GM12873 (cell line): ENCODE measurements around the gene SEPTIN10.

Experiments used
- TF ChIP-seq, protein P1 (sequence below): IDR thresholded peaks from 2 replicates; pipeline ENCODE4 v1.5.1; 2012; ENCODE audit warnings: low read depth, mild to moderate bottlenecking, moderate library complexity, low read length, control low read depth; ENCODE audit not compliant: insufficient read depth; ENCODE audit errors: missing control alignments

Gene SEPTIN10

DNA sequence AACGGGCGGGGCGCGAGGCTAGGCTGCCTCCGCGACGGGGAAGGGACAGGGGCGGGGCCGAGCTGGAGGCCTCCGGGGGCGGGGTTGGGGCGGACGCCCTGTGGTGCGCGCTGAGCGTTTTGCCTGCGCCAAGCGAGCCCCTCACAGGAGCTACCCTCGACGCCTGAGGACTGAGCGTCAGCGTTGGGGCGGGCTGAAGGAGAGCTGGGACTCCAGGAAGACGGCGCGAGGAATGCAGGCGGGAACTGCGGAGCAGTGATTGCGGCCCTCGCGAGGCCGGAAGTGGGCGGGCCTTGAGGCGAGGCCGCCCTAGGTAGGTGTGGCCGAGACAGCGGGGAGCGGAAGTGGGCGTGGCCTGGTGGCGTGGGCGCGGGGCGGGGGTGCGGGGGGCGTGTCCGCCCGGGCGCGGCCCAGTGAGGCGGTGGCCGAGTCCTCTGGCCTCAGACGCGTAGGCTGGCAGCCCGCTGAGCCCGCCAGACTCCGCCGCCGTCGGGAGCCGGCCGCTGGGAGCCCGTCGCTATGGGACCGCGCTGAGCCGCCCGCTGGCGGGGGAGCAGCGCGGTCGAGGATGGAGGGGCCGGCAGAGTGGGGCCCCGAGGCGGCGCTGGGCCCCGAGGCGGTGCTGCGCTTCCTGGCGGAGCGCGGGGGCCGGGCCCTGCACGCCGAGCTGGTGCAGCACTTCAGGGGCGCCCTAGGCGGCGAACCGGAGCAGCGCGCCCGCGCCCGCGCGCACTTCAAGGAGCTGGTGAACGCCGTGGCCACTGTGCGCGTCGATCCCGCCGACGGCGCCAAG is at the start of gene SEPTIN10, which contains the start of gene SOWAHC:
SEPTIN10 (minus strand) TSS at position 45 of the 793 bp plus-strand sequence. CDS start 139 bp downstream, outside the sequence.
SOWAHC (plus strand) TSS at position 443 of the 793 bp plus-strand sequence; CDS start at position 569, 126 bp downstream.
- TF ChIP-seq, protein P1, sequence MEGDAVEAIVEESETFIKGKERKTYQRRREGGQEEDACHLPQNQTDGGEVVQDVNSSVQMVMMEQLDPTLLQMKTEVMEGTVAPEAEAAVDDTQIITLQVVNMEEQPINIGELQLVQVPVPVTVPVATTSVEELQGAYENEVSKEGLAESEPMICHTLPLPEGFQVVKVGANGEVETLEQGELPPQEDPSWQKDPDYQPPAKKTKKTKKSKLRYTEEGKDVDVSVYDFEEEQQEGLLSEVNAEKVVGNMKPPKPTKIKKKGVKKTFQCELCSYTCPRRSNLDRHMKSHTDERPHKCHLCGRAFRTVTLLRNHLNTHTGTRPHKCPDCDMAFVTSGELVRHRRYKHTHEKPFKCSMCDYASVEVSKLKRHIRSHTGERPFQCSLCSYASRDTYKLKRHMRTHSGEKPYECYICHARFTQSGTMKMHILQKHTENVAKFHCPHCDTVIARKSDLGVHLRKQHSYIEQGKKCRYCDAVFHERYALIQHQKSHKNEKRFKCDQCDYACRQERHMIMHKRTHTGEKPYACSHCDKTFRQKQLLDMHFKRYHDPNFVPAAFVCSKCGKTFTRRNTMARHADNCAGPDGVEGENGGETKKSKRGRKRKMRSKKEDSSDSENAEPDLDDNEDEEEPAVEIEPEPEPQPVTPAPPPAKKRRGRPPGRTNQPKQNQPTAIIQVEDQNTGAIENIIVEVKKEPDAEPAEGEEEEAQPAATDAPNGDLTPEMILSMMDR: no peak

DNA sequence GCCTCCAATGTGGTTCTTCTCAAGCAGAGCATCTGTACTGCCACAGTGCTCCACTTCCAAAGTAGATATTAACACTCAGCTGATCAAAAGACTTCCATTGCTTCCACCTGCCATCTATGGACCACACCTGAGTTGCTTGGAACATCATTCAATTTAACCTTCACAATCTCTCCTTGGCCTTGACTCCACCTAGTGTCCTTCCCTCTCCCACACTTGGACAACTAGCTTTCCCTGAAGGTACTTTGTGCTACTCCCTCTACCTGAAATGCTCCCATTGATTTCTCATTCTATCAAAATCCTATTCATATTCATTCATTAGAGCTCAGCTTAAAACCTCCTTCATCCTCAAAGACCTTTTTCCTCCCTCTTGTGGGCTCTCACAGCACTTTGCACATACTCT is 49.1 kb upstream of the SEPTIN10 start:
- TF ChIP-seq, protein P1: peak; percentile 52

DNA sequence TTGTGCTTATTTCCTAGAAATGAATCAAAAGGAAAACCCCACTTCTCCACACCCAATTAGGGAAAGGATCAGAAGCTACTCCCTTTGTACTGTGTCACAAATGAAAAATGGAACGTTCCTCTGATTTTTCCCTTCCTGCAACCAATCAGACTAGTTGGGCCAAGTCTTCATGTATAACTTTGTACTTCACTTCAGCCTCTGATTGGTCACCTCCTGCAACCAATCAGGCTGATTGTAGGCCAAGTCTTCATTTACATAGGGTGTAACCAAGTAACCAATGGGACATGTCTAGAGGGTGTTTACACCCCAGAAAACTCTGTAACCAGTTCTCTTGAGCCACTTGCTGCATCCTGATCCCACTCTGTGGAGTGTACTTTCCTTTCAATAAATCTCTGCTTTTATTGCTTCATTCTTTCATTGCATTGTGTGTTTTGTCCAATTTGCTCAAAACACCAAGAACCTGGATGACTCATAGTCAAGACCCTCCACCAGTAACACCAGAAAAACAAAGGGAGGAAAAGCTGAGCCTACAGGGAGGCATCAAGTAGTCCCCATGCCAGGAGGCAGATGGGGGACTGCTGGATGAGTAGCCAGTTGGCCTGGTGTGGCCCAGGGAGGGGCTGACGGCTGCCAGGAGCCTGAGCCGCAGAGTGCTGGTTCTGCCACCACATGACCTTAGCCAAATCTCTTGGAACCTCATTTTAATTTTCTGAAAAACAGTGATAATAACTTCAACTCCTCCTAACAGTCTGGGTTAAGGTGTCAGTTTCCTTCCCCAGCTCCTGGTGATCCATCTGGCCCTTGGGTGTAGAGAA is 46.5 kb upstream of the SEPTIN10 start:
- TF ChIP-seq, protein P1: no peak

DNA sequence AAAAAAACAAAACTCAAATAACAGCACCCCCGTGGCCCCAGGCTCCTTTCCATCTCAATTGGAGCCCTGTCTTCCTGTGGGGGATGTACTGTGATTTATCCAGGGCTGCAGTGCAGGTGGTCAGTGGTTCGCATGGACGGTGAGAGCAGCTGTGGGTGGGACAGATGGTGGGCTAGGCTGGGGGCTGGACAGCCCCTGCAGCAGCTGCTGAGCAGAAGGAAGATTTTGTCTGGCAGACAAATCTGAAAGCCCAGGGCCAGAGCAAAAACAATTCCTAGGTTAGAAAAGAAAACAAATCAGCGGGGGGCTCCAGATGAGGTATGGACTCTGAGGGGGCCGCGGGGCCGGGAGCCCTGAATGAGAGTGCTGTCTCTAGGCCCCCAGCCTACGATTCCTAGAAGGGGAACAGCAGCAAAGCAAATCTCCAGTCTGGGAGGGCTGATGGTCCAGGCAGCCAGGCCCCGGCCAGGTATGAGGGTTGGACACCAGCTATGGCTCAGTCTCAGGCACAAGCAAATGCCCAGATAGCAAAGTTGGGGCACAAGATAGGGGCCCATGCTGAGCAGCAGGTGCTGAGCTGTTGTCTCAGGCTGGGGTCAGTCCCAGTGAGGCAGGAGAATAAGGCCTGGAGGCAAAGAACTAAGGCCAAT is 45.8 kb upstream of the SEPTIN10 start:
- TF ChIP-seq, protein P1: no peak

DNA sequence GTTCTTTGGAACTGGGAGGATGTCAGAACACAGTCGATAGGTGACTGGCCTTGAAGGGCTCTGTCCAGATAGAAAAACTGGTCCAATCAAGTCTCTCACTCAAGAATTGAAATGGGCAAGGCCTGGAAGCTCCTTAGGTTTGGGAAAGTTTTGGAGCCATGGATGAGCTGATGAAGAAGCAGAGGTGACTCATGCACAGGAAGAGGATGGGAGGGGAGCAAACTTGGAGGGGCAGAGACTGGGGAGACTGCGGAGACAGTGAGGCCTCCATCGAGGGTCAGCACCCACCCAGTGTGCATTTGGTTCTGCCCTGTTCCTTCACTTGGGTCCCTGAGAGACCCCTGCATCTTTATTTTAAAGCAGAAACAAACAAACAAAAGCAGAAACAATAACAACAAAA is 41.5 kb upstream of the SEPTIN10 start:
- TF ChIP-seq, protein P1: no peak

DNA sequence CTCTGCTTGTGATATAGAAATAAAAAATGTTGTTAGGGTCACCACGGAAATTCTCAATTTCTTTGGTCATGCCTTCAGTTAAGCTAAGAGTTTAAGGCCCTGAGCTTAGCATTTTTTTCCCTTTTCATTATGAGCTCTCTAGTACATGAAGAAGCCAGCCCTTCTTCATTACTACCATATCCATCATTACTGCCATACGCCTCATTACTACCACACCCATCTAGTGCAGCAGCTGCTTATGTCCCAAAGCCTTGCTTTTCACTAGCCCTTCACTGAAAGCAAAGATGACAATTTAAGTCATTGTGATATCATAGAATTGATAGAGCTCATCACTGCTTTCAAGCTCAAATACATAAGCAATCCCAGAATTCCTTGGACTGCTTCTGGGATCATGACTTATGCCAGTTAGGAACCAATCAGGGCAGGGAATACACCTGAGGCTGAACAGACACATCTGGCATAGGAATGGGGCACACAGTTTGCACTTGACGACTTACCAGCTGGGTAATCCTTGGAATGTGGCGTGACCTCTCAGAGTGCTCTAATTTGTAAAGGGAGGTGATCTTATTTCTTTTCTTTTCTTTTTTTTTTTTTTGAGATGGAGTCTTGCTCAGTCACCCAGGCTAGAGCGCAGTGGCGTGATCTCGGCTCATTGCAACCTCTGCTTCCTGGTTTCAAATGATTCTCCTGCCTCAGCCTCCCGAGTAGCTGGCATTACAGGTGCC is 40.7 kb upstream of the SEPTIN10 start:
- TF ChIP-seq, protein P1: no peak
